ENCODE results near the gene VOPP1.

GRCh38 chr7:55423891-55424290 is 148.4 kb downstream of the VOPP1 start:
- TF ChIP-seq CTCF (IDR thresholded peaks at IDR 0.05 in 8 of 11, conservative IDR thresholded peaks at IDR 0.05 in 3 of 11): no peak
- no peak for TF ChIP-seq POLR2A (IDR thresholded peaks at IDR 0.05)
- TF ChIP-seq POLR2AphosphoS5 (IDR thresholded peaks at IDR 0.05): no peak

Data from spleen (tissue), 7 donors.